Neuronal stem cell (in vitro differentiated cells): ENCODE results near the gene PKP3.
A peak's percentile ranks its signal among the peaks of the same experiment; 100 is the strongest.
"Not testable (repeated sequence)": the region's sequence is repeated elsewhere in the genome, so short reads cannot be mapped to it uniquely, and the experiment has no call there.

ENCODE experiments used
- DNase-seq: peaks from one replicate; pipeline ENCODE4 v3.0.0-alpha.2; 2013; ENCODE audit warnings: low spot score
- H2AFZ ChIP-seq: one replicate; pipeline ENCODE4 v1.6.1; 2013; ENCODE audit warnings: mild to moderate bottlenecking, low read length, inconsistent platforms
- H2AK5ac ChIP-seq: 2 replicates; pipeline ENCODE4 v1.6.1; 2013; ENCODE audit warnings: low read depth, mild to moderate bottlenecking, inconsistent platforms, low read length, moderate library complexity, mixed read lengths
- H2BK120ac ChIP-seq: 2 replicates; pipeline ENCODE4 v1.6.1; 2013; ENCODE audit warnings: low read depth, mild to moderate bottlenecking, inconsistent platforms, low read length, moderate library complexity, mixed read lengths
- H2BK12ac ChIP-seq: one replicate; pipeline ENCODE4 v1.6.1; 2013; ENCODE audit warnings: low read length, inconsistent platforms
- H2BK15ac ChIP-seq: 2 replicates; pipeline ENCODE4 v1.6.1; 2013; ENCODE audit warnings: mild to moderate bottlenecking, low read length, inconsistent platforms, mixed read lengths
- H2BK5ac ChIP-seq: one replicate; pipeline ENCODE4 v1.6.1; 2013; ENCODE audit warnings: inconsistent platforms, mild to moderate bottlenecking, low read length, moderate library complexity
- H3K14ac ChIP-seq: one replicate; pipeline ENCODE4 v1.6.1; 2013; ENCODE audit warnings: low read length, inconsistent platforms
- H3K18ac ChIP-seq: 2 replicates; pipeline ENCODE4 v1.6.1; 2013; ENCODE audit warnings: low read length, inconsistent platforms
- H3K23ac ChIP-seq: 2 replicates; pipeline ENCODE4 v1.6.1; 2013; ENCODE audit warnings: low read depth, mild to moderate bottlenecking, mixed read lengths, low read length, inconsistent platforms; ENCODE audit not compliant: poor library complexity
- H3K27ac ChIP-seq: replicated peaks from 3 replicates; pipeline ENCODE4 v1.5.1; 2013; ENCODE audit warnings: low read length, inconsistent platforms
- H3K27me3 ChIP-seq, 3 experiments: 2 replicates each; pipeline ENCODE4 v1.6.1; 2013; ENCODE audit warnings: low read length in 3 of 3, mild to moderate bottlenecking in 2 of 3, inconsistent platforms in 1 of 3, low read depth in 1 of 3, mixed read lengths in 1 of 3, moderate library complexity in 1 of 3; ENCODE audit not compliant: control insufficient read depth in 3 of 3, insufficient read depth in 3 of 3
- H3K36me3 ChIP-seq, 2 donors: replicated peaks in 1 of 2; 2 replicates each; pipeline ENCODE4 v1.6.1; 2013; ENCODE audit warnings: low read length in 2 of 2; ENCODE audit not compliant: control insufficient read depth in 2 of 2, insufficient read depth in 2 of 2
- H3K4ac ChIP-seq: 2 replicates; pipeline ENCODE4 v1.6.1; 2013; ENCODE audit warnings: inconsistent platforms, mild to moderate bottlenecking, low read length, moderate library complexity
- H3K4me1 ChIP-seq, 2 donors: 1 replicate in 1 of 2; 2 replicates in 1 of 2; pipeline ENCODE4 v1.6.1; 2013; ENCODE audit warnings: low read length in 2 of 2, low read depth in 1 of 2; ENCODE audit not compliant: control insufficient read depth in 2 of 2, insufficient read depth in 1 of 2
- H3K4me2 ChIP-seq: one replicate; pipeline ENCODE4 v1.6.1; 2013; ENCODE audit warnings: mild to moderate bottlenecking, low read length, inconsistent platforms; ENCODE audit not compliant: insufficient read depth, poor library complexity, severe bottlenecking
- H3K4me3 ChIP-seq, 2 donors: 2 replicates each; pipeline ENCODE4 v1.5.1; 2013; ENCODE audit warnings: low read length in 2 of 2, mild to moderate bottlenecking in 2 of 2, inconsistent platforms in 1 of 2, moderate library complexity in 1 of 2
- H3K79me1 ChIP-seq: one replicate; pipeline ENCODE4 v1.6.1; 2013; ENCODE audit warnings: low read depth, mild to moderate bottlenecking, inconsistent platforms, low read length, moderate library complexity
- H3K9ac ChIP-seq: one replicate; pipeline ENCODE4 v1.6.1; 2013; ENCODE audit warnings: mild to moderate bottlenecking, low read depth, low read length, inconsistent platforms; ENCODE audit not compliant: poor library complexity
- H3K9me3 ChIP-seq, 2 donors: replicated peaks in 1 of 2; 2 replicates each; pipeline versions ENCODE3 to v1.6.1; 2013; ENCODE audit warnings: low read length in 2 of 2, mild to moderate bottlenecking in 2 of 2, inconsistent platforms in 1 of 2, low read depth in 1 of 2, mixed read lengths in 1 of 2, moderate library complexity in 1 of 2; ENCODE audit not compliant: control insufficient read depth in 2 of 2, insufficient read depth in 1 of 2
- H4K8ac ChIP-seq: one replicate; pipeline ENCODE4 v1.6.1; 2013; ENCODE audit warnings: low read depth, mild to moderate bottlenecking, inconsistent platforms, low read length, moderate library complexity
- H4K91ac ChIP-seq: one replicate; pipeline ENCODE4 v1.6.1; 2013; ENCODE audit warnings: low read length, low read depth, mild to moderate bottlenecking, inconsistent platforms; ENCODE audit not compliant: poor library complexity
- WGBS, 2 donors: extraction: QIAGEN DNeasy Blood & Tissue Kit; methylation state at CpG; one replicate each; pipeline ENCODE4 v1.1.7; 2013; ENCODE audit warnings: missing lambda C conversion rate in 2 of 2, mixed read lengths in 1 of 2; ENCODE audit not compliant: insufficient read length in 2 of 2, insufficient replicate concordance in 1 of 2; ENCODE audit errors: extremely low coverage in 2 of 2; 5-methylcytosine and 5-hydroxymethylcytosine counted together

PKP3 gene

DNA sequence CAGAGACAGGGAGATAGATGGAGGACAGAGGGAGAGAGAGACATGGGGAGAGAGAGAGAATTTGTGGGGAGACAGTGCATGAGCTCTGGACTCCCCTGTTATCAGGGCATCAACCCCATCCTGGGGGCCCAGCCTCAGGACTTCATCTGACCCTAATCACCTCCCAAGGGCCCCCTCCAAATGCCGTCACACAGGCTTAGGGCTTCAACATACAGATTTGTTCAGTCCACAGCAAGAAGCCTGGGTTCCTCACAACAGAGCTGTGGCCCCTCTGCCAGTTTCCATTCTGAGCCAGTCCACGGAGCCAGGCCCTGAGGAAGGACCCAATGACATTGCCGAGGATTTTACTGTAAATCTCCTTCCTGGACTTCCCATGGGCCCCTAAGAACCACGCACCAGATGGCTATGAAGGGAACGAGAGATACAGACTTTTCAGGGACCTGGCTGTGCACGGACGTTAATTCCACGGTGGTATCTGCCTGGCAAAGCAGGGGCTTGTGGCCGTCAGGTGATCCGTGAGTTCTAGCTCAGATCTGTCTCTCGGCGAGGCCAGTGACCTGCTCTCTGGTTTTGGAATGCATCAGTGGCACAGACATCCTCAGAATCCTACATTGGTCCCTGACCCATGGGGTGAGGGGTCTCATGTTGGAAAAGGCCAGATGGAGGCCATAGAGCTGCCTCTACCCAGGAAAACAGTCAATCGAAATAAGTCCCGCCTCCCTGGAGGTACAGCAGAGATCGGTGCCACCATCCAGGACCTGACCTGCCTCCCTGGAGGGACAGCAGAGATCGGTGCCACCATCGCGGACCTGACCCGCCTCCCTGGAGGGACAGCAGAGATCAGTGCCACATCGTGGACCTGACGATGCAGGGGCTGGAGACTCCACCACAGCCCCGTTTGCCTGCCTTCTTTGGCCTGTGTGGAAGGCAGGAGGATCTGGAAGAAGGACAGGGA lies 33.4 kb upstream of the PKP3 start:
- Histone ChIP-seq H2BK15ac (no peak overlapping the region), H2AK5ac (no peak overlapping the region), H4K8ac (no peak overlapping the region), H3K4me2 (no peak overlapping the region), H2BK12ac (no peak overlapping the region), H3K9me3 (peaks cover 18 to 31% of the 10 kb centered on the region in 2 donors), H2BK5ac (no peak overlapping the region), H4K91ac (no peak overlapping the region), H3K27me3 (no peaks in the 10 kb centered on the region), H3K79me1 (peaks cover 4% of the 10 kb centered on the region), H3K14ac (no peak overlapping the region), H3K27ac (no peak overlapping the region), H3K9ac (peak overlapping the region; percentile 30), H3K18ac (no peak overlapping the region), H3K23ac (no peak overlapping the region), H3K4ac (no peak overlapping the region), H3K4me1 (peaks cover 2 to 10% of the 10 kb centered on the region in 2 donors), H3K36me3 (peaks cover 0 to 11% of the 10 kb centered on the region in 2 donors), H2BK120ac (no peak overlapping the region), H2AFZ (no peak overlapping the region), H3K4me3 (no peak overlapping the region)
- WGBS, 2 donors: no CpG with 5 or more reads among the region's 22 CpGs
- no peak for DNase-seq

DNA sequence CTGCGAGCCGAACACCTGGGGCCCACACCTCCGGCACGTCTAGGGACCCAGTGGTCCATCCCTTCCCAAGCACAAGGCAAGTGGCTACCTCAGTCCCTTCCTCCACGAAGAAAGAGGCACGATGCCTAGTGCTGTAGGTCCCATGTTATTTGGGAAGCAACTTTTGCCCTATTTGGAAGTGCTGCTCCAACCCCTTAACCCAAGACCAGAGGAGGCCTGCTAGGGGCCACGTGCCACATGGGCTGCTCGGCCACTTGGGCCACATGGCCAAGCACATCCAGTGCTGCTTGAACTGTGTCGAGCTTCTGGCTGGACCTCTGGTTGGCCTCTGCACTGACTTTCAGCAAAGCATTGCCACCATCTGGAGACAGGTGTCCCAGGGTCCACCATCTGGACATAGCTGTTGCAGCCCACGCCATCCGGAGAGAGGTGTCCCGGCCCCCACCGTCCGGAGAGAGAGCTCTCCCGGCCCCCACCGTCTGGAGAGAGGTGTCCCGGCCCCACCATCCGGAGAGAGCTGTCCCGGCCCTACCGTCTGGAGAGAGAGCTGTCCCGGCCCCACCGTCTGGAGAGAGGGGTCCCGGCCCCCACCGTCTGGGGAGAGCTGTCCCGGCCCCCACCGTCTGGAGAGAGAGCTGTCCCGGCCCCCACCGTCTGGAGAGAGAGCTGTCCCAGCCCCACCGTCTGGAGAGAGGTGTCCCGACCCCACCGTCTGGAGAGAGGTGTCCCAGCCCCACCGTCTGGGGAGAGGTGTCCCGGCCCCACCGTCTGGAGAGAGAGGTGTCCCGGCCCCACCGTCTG lies 31.2 kb upstream of the PKP3 start:
- Histone ChIP-seq H2AFZ (no peak overlapping the region), H3K9ac (no peak overlapping the region), H2BK5ac (peak overlapping the region; percentile 45), H3K27ac (no peak overlapping the region), H2BK15ac (peak overlapping the region; percentile 90), H3K9me3 (peaks cover 18 to 19% of the 10 kb centered on the region in 2 donors), H3K27me3 (no peaks in the 10 kb centered on the region), H3K79me1 (no peaks in the 10 kb centered on the region), H3K18ac (peak overlapping the region; percentile 60), H3K4me2 (no peak overlapping the region), H3K36me3 (no peaks in the 10 kb centered on the region), H3K23ac (peak overlapping the region; percentile 86), H2BK12ac (peak overlapping the region; percentile 32), H3K4me3 (peak overlapping the region in 1 of 2 donors; percentile 16), H4K91ac (no peak overlapping the region), H3K4ac (no peak overlapping the region), H3K4me1 (peaks cover 0 to 3% of the 10 kb centered on the region in 2 donors), H4K8ac (peak overlapping the region; percentile 31), H3K14ac (peak overlapping the region; percentile 1), H2BK120ac (no peak overlapping the region), H2AK5ac (peak overlapping the region; percentile 95)
- DNase-seq: no peak
- WGBS, 2 donors: no CpG with 5 or more reads among the region's 36 CpGs

DNA sequence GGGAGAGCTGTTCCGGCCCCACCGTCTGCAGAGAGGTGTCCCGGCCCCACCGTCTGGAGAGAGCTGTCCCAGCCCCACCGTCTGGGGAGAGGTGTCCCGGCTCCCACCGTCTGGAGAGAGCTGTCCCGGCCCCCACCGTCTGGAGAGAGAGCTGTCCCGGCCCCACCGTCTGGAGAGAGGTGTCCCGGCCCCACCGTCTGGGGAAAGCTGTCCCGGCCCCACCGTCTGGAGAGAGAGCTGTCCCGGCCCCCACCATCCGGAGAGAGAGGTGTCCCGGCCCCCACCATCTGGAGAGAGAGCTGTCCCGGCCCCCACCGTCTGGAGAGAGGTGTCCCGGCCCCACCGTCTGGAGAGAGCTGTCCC lies 30.6 kb upstream of the PKP3 start:
- Histone ChIP-seq H4K8ac (peak overlapping the region; percentile 31), H3K18ac (peak overlapping the region; percentile 60), H2AK5ac (peak overlapping the region; percentile 95), H3K23ac (peak overlapping the region; percentile 86), H2BK12ac (peak overlapping the region; percentile 32), H3K9me3 (peaks cover 18 to 19% of the 10 kb centered on the region in 2 donors), H2BK5ac (peak overlapping the region; percentile 45)
- not testable (repeated sequence) for DNase-seq, H3K4me2 ChIP-seq, H3K4ac ChIP-seq, H3K9ac ChIP-seq, H3K4me3 ChIP-seq, H2AFZ ChIP-seq, H2BK15ac ChIP-seq, H4K91ac ChIP-seq, H3K27ac ChIP-seq, H3K4me1 ChIP-seq, H3K27me3 ChIP-seq, H3K79me1 ChIP-seq, H2BK120ac ChIP-seq, H3K14ac ChIP-seq, H3K36me3 ChIP-seq
- no CpG with 5 or more reads among the region's 22 CpGs for WGBS, 2 donors
